ENCODE measurements around the gene SMYD1. TPM values are rescaled to one million over a fixed set of nuclear protein-coding genes. Genes with fewer than 3 reads are reported as not detected.

SMYD1 gene
- total RNA-seq, 1 experiment from 2014 or later: not detected

- no peak overlapping the region for H3K27ac ChIP-seq (ENCODE audit: low read length)
- H3K36me3 ChIP-seq (ENCODE audit: control insufficient read depth, insufficient read depth, low read length): no peaks in the 10 kb centered on the region
- no peaks in the 10 kb centered on the region for H3K4me1 ChIP-seq (ENCODE audit: control insufficient read depth, insufficient read depth, low read length)
- TF ChIP-seq, protein P1, sequence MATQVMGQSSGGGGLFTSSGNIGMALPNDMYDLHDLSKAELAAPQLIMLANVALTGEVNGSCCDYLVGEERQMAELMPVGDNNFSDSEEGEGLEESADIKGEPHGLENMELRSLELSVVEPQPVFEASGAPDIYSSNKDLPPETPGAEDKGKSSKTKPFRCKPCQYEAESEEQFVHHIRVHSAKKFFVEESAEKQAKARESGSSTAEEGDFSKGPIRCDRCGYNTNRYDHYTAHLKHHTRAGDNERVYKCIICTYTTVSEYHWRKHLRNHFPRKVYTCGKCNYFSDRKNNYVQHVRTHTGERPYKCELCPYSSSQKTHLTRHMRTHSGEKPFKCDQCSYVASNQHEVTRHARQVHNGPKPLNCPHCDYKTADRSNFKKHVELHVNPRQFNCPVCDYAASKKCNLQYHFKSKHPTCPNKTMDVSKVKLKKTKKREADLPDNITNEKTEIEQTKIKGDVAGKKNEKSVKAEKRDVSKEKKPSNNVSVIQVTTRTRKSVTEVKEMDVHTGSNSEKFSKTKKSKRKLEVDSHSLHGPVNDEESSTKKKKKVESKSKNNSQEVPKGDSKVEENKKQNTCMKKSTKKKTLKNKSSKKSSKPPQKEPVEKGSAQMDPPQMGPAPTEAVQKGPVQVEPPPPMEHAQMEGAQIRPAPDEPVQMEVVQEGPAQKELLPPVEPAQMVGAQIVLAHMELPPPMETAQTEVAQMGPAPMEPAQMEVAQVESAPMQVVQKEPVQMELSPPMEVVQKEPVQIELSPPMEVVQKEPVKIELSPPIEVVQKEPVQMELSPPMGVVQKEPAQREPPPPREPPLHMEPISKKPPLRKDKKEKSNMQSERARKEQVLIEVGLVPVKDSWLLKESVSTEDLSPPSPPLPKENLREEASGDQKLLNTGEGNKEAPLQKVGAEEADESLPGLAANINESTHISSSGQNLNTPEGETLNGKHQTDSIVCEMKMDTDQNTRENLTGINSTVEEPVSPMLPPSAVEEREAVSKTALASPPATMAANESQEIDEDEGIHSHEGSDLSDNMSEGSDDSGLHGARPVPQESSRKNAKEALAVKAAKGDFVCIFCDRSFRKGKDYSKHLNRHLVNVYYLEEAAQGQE (IDR thresholded peaks at IDR 0.05; ENCODE audit: insufficient read depth in 1 of 2, low read depth in 2 of 2, low read length in 1 of 2): no peak
- TF ChIP-seq POLR2AphosphoS5 (IDR thresholded peaks at IDR 0.05; ENCODE audit: low read depth, low read length) (no peak), SIN3A (IDR thresholded peaks at IDR 0.05; ENCODE audit: borderline replicate concordance, insufficient read depth, low read depth, low read length) (no peak), TCF7L2 (IDR thresholded peaks at IDR 0.05; ENCODE audit: low read depth, low read length) (no peak), CTCF (IDR thresholded peaks at IDR 0.05) (no peak)
- H3K27me3 ChIP-seq (ENCODE audit: control insufficient read depth, insufficient read depth, low read length): no peaks in the 10 kb centered on the region; the same call in none of the 2 replicates
- ChIA-PET POLR2A (no interaction called here), CTCF (no interaction called here)
- DNase-seq (ENCODE audit: low read depth, low spot score) (no peak), ATAC-seq (no peak)
- in situ Hi-C loops (cut with HindIII; ENCODE audit: low pct_unique_long_range_greater_than_20kb, low sequenced_read_pairs): no loop called here
- BruUV-seq (replicated peaks): no TSS peak
- H3K4me3 ChIP-seq (ENCODE audit: low read depth in 2 of 2, low read length in 2 of 2): no peak overlapping the region
- intact Hi-C loops (cut with micrococcal nuclease; ENCODE audit: unreplicated experiment): no loop called here
- no peaks in the 10 kb centered on the region for H3K9me3 ChIP-seq (ENCODE audit: control insufficient read depth, insufficient read depth, low read depth, low read length)
Observed at GRCh38 chr2:88129313-88129959, 61.8 kb downstream of the SMYD1 start.

GRCh38 chr2:88131201-88131998 lies 63.8 kb downstream of the SMYD1 start:
- ChIA-PET CTCF (no interaction called here), POLR2A (no interaction called here)
- Histone ChIP-seq H3K4me1 (ENCODE audit: control insufficient read depth, insufficient read depth, low read length) (no peaks in the 10 kb centered on the region), H3K9me3 (ENCODE audit: control insufficient read depth, insufficient read depth, low read depth, low read length) (no peaks in the 10 kb centered on the region), H3K4me3 (ENCODE audit: low read depth in 2 of 2, low read length in 2 of 2) (no peak overlapping the region), H3K36me3 (ENCODE audit: control insufficient read depth, insufficient read depth, low read length) (no peaks in the 10 kb centered on the region), H3K27me3 (ENCODE audit: control insufficient read depth, insufficient read depth, low read length) (peaks cover 3% of the 10 kb centered on the region), H3K27ac (ENCODE audit: low read length) (no peak overlapping the region)
- no TSS peak for BruUV-seq (replicated peaks)
- in situ Hi-C loops (cut with HindIII; ENCODE audit: low pct_unique_long_range_greater_than_20kb, low sequenced_read_pairs) (no loop called here), intact Hi-C loops (cut with micrococcal nuclease; ENCODE audit: unreplicated experiment) (no loop called here)
- DNase-seq (ENCODE audit: low read depth, low spot score) (no peak), ATAC-seq (no peak)
- no peak for TF ChIP-seq TCF7L2 (IDR thresholded peaks at IDR 0.05; ENCODE audit: low read depth, low read length)
- TF ChIP-seq POLR2AphosphoS5 (IDR thresholded peaks at IDR 0.05; ENCODE audit: low read depth, low read length): no peak
- no peak for TF ChIP-seq SIN3A (IDR thresholded peaks at IDR 0.05; ENCODE audit: borderline replicate concordance, insufficient read depth, low read depth, low read length)
- TF ChIP-seq CTCF (IDR thresholded peaks at IDR 0.05): no peak
- TF ChIP-seq, protein P1 (IDR thresholded peaks at IDR 0.05; ENCODE audit: insufficient read depth in 1 of 2, low read depth in 2 of 2, low read length in 1 of 2): no peak

Measured in Panc1 (cell line).